Dedifferentiated amniotic fluid mesenchymal stem cell (primary cell): ENCODE results near the gene LYRM9.
"Not testable (repeated sequence)": the region's sequence is repeated elsewhere in the genome, so short reads cannot be mapped to it uniquely, and the experiment has no call there.

Experiments
- DNase-seq: peaks from one replicate; pipeline ENCODE4 v3.0.0-alpha.2; 2016; ENCODE audit errors: extremely low spot score

LYRM9 gene

DNA sequence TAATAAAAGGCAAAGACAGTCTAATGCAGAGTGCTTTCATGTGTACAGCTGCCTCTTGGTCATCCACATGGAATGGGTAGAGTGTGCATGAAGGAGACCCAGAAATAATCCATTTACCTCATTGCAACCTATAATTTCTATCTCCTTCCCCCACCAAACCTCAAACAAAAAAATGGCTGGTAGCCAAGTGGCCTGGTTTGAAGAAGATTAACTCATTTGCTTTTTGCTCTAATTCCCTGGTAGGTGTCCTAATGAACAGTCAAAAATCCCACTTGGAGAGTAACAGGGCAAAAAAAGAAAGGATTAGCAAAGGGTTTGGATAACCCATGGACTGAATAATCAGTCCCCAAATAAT, 13.0 kb upstream of the LYRM9 start:
- no peak for DNase-seq

DNA sequence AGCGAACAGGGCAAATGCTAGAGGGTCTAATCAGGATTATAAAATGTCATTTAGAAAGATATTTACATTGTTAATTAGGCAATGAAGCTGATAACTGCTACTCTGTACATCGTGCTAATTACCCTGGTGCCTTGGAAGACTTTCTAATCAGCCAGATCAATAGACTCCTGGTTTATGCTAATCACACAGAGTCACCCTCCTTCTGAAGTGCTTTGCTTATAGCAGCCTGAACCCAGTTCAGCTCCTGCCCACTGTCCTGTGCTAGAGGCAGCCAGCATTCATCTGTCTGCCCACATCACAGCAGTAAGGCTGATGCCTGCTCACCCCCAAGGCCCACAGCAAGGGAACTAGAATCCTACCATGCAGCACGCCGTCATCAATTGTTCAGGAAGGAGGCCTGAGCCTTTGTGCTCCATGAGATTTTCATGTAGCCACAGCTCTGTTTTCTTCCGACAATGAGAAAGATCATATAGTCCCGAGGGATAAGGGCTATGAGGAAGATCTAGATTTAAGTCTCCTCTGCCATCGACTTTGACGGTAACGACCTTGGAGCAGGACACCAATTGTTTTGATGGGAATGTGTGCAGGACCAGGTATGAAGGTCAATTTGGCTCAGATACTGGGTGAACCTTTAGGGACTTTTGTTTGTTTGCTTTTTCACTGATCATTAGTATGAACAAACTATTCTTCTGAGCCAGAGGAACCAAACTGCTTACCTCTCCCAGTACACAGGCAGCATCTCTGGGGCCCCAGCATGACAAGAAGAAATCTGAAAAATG, 12.5 kb upstream of the LYRM9 start:
- DNase-seq = no peak

DNA sequence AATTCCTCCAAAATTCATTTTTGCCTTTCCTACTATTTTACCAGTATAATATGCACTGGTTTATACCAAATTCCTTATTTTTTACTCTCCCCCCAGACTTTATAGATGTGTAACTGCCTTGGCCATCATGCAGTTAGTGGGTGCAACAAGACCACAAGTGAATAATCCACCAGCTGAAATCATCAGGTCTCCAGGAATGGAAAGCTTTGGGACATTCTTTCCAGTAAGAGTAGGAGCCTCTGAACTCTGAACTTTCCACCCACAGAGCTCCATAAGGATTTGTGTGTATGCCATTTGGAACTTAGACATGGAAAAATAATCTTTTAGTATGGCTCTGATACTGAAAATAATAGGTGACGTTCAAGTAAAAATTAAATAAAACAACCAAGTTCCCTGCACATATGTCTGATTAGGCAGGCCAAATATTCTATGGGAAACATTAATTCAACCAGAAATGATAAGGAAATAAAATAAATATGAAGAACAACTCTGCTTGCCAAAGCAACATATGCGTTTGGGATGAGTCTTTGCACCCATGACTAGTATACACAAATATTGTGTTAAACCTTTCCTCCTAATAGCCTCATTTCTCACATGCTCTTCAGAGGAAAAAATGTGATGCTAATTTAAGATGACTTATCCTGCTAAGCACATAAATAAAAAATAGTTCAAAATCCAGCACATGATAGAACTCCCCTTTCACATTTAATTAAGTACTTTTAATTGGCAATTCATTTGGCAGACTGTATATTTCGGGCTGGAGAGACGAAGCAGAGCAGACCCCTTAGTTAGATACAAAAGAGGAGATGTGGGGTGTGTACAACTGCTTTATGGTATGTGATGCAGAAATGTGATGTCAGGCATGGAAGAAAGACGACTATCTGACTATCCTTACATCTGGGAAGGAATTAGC, 11.6 kb upstream of the LYRM9 start:
- no peak for DNase-seq

DNA sequence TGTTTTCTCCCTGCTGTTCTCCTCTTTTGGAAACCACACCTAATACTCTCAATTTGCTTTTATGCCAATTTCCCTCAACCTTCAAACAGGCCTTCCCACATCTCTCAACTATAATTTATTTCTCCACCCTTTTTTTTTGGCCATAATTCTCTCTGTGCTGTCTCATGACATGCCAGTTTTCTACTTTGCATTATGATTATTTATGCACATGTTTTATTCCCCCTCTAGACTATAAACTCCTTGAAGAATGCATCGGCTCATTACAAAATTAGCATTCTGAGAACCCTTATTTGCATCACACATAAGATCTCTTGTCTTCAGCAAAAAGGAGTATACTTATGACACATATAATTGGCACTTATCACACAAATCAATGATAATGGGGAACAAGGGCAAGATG, 10.9 kb upstream of the LYRM9 start:
- no peak for DNase-seq

DNA sequence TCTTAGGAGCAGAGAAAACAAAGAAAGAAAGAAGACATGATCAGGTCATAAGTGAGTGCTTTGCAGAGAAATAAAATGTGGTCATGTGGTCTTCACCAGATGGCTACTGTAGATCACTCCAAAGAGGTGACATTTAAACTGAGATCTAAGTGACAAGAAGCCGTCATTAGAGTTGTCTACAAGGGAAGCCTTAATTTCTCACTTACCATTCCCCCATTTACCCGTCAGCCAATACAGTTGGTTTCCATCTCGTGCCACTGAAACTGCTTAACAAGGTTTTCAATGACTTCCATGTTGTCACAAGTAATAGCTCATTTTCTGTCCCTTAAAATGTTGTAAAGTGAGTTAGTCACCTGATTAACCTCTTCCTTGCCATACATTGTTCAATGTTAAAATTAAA, 6.4 kb upstream of the LYRM9 start:
- no peak for DNase-seq

DNA sequence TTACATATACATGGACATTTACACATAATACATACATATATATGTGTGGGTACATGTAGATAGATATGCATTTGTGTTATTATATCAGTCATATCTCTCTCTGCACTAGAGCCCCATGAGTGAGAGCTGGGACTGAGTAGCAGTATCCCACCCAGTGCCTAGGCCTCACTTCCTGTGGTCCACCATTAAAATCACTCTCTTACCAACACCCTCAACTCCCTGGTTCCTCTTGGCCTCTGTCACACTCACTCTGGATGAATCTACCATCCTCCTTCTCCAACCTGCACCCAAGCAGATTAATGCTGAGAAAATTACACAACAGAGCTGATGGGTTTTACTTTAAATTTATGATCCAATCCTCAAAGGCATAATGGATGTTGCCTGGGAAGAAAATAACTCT, 4.9 kb upstream of the LYRM9 start:
- no peak for DNase-seq

DNA sequence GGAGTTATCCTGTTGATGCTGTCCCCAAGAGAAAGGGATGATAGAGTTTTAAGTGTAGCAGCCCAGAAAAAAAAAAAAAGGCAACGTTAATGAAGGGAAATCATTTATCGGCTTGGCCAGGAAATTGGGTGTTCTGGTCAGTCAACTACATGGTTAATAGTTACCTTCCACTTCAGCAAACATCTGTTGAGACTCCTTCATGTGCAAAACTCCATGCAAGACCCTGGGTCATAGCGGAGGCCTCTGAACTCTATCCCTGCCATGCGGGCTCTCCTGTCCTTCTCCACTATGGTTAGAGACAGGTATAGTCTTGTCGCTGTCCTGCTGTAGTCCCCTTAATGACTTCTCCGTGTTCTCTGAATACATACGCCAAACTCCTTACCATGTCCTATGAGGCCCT, 3.5 kb upstream of the LYRM9 start:
- DNase-seq = no peak

DNA sequence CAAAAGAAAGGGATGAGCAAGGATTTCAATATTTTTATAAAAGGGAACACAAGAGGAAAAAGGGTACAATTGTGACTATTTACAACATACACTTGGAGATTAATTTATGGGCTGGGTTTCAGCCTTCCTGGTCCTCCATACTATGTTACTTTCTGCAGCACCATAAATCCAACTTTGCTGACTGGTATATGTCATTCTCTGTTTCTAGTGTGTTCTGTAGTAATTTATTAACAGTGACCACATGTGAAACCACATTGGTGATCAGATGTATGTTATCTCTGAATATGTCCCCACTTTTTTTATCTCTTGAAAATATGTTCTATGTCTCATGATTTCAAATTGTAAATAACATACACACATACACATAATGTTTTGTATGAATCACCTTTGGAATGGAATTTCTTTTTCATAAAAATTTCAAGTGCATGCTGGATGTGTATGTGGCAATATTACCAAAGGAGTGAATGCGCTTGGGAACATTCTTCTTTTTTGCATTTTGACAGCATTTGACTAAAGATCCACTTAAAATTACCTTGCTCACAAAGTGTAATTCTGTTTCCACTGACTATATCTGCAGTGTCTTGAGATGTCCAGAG, 2.9 kb upstream of the LYRM9 start:
- no peak for DNase-seq

DNA sequence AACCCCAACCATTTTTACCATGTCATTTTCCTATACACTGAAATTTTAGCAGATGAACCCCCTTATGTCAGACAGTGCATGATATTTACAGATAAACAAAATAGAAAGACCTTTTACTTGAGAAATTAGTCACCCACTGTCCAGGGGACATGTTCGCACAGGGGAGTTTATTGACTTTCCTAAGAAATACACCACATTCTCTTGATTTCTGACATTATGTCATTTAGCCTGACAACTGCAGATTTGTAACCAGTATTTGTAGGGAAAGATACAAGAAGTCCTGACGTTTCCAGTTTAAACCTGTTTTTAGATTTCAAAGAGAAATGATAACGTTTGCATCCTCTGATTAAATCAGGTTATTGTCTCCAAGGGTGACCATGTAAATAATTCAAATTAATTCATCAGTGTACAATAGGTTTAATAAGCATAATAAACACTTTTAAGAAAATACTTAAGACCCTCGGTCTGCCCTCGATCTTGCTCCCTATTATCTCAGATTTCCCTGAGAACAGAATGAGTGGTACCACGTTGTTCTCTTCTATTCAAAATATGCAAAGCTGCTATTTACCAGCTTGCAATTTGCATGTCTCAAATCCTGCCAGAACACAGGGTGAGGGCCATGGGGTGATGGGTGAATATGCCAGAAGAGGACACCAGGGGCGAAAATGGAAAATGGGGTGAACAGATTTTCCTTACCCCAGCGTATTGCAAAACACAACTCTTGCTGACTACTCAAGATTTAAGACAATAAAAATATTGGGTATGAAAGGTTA, 2.1 kb upstream of the LYRM9 start:
- no peak for DNase-seq

DNA sequence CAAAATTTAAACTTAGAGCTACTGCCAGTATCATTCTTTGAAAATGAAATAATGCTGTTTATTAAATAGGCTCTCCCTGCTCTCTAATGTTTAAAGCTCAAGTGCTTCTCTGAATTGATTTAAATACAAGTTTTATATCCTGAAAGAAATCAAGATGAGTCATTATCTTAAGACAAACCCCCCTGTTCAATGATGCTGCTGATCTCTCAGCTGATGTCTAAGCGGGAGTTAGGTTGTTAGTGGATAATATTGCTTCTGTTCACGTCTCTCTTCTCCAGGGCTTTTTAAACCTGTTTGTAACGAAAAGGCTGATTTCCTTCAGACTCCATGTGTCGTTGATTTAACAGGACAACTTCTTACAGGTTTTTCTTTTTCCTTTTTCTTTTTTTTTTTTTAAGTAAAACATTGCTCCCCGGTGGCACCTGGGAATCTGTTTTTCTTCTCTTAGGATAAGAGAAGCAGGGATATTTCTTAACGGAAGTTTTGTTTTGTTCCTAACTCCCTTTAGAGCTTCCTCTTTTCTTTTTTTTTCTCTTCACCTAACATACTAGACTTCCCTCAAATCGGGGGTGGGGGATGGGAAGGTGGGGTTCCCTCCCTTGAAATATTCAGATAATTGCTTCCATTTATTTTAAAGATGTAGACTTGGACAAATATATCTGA, 807 bp upstream of the LYRM9 start:
- DNase-seq = no peak

DNA sequence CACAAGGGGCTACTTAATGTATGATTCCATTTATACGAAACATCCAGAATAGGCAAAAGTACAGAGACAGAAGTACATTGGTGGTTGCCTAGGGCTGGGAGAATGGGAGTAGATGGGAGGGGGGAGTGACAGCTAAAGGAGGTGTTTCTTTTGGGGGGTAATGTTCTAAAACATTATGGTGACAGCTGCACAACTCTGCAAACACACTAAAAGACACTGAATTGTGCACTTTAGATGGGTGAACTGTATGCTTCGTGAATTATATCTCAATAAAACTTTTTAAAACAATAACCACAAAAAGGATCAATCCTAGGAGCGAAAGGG, 661 bp downstream of the LYRM9 start:
- DNase-seq = no peak

DNA sequence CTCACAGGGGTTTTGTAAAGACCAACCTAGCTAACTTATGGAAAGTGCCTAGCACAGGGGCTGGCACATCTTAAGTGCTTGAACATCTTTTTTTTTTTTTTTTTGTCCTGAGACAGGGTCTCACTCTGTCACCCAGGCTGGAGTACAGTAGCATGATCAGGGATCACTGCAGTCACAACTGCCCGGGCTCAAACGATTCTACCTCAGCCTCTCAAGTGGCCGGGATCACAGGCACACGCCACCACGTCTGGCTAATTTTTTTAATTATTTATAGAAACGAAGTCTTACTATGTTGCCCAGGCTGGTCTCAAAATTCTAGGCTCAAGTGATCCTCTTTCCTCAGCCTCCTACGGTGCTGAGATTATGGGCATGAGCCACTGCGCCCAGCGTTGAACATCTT, 1.3 kb downstream of the LYRM9 start:
- DNase-seq = no peak

DNA sequence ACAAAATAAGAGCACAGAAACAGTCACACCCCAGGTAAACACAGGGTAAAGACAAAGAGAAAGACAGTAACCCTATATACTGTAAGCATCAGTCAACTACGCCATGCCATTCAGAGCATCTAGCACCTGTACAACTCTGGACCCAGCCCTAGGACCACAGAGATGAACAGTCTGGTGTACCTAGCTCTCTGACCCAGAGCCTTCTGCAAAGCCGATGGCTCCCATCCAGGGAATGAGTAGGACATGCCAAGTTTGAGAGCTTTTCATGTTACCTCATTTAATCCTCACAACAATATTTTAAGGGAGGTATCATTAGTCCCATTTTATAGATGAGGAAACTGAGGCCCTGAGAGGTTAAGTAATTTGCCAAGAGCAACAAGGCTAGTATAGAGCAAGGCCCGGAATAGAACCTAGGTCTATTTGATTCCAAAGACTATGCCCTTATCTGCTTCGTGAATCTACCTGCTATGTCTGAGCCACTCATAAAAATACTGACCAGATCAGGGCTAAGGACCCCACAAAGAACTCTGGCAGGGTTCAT, 3.4 kb downstream of the LYRM9 start:
- no peak for DNase-seq

DNA sequence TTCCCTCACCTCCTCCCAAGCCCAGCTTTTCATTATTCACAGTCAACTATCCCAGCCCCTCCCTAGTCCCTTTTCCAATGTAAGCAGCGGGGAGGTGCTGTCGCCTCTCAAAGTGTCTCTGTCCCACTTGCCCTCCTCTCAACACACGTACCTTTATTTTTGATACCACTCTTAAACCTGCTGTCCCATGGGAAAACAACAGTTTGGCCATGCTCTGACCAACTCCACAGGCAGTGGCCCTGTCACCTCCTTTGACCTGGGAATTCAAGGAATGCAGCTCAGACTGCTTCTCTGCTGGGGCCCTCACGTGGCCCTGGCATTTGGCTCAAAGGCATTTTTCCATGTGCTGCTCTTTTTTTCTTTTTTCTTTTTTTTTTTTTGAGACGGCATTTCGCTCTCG, 4.2 kb downstream of the LYRM9 start:
- no peak for DNase-seq

DNA sequence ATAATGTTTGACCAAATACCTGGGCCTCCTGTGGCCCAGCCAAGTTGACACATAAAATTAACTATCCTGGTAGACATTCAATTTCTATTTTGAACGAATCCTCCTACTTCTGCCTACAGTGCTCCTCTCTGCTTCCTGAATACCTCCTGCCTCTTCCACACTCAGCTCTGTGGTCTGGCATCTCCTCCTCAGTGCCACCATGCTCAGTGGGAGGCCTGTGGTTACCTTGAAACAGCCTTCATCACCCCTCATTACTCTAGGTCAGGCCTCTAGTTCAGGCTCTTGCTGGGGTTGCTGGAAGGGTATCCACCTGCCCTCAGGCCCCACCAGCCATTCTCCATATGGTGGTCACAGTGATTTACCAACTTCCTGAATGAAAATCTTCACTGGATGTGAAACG, 5.1 kb downstream of the LYRM9 start:
- no peak for DNase-seq

DNA sequence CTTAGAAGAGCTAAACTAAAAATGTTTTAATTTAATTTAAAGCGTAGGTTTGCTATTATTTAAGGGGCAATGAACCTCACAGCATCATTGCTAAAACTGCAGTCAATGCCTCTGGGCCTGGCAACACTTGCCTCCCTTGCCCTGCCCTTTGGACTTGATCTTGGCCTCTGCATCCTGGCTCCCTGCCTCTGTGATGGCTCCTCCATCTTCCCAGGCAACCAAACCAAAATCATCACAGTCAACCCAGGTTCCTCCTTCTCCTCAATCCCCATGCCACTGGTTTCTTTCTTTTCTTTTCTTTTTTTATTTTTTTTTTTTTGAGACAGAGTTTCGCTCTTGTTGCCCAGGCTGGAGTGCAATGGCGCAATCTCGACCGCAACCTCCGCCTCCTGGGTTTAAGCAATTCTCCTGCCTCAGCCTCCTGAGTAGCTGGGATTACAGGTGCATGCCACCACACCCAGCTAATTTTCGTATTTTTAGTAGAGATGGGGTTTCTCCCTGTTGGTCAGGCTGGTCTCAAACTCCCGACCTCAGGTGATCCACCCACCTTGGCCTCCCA, 6.7 kb downstream of the LYRM9 start:
- DNase-seq = not testable (repeated sequence)

DNA sequence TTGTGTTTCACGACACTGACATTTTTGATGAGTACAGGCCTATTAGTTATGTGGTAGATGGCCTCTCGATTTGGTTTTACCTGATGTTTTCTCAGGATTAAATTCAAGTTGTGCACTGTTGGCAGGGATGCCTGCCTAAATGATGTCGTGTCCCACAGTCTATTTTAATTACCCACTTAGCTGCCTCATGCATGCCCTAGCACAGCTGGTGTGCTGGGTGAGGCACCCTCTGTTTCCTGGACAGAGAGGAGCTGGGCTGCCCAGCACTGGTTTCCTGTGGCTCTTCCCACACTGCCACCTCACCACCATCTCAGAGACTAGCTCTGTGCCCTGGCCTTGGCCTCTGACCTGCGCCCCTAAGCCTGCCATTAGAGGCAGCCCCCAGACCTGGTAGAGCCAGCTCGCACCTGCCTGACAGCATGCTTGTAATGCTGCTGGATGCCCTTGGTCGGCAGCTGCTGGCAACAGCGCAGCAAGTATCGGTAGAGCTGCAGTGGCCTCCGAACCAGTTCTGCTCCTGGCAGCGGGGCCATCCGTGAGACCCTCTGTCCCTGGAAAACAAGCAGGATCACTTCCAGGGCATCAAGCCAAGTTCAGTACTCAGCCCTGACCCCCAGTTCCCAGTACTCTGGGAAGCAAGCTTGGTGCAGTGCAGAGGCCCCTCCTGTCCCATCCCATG, 10.9 kb downstream of the LYRM9 start:
- DNase-seq = no peak

DNA sequence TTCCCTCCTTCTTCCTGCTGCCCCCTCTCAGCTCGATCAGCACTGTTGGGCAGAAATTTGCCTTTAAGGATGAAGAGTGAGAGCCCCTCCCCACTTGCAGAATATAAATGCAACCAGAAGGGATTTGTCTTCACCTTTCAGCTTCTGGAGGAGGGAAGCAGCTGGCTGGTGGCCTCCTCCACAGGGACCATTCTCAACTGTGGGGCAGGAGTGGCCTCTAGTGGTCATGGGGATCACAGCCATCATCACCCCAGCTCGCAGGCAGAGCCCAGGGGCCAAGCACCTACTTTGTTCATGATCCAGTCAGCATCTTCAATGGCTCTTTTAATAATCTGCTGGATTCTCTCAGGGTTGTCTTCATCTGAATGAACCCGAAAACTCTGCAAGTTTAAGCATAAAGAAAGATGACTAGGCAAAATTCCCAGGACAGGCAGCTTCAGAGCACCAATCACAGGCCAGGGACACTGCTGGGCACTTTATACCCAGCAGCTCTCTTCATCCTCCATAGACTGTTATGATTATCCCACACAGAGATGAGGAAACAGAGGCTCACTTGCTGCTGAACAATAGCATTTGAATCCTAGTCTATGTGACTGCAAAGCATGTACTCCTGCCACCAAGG, 13.1 kb downstream of the LYRM9 start:
- peak; percentile 44 for DNase-seq

DNA sequence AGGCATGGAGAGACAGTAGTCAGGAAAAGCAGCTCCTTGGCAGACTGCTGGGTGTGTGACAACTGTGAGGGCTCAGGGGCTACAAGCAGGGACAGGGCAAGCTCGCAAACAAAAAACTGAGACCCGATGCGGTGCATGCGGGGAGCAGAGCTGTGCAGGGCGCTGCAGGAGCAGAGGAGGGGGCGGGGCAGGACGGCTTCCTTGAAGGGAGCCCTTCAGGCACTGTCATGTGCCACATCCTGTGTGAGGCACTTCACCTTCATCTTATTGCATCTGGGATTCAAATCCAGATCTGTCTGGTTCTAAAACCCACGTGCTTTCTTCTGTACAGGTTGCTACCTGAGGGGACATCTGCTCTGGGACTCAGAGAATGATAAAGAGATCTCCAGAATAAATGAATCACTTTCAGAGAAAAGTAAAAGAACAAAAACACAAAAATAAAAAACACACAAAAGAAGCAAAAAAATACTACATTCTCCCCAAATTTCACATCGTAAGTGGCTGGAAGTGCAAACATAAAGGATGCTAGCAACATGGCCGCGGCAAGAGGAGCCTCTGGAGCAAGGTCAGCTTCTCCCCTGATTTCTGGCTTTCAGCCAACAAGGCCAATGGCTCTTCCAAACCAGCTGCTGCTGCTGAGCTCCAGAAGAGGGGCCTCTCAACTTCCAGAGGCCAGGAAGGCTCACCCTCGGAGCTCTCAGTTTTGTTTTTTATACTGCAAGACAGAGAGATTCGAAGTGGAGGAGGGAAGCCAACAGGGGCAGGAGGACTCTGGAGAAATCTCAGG, 14.2 kb downstream of the LYRM9 start:
- no peak for DNase-seq
